GM23338 (cell line): ENCODE results near the gene NSUN7. TPM values are rescaled to one million over a fixed set of nuclear protein-coding genes. Genes with fewer than 3 reads are reported as not detected.

Source experiments
- ATAC-seq: fragments of 200-7000 bp; cut with Tn5 transposase; 3 replicates; pipeline ENCODE4 v1.9.1; 2020
- DNase-seq: peaks from one replicate; pipeline ENCODE4 v3.0.0-alpha.2; 2015; ENCODE audit warnings: low spot score
- H2AFZ ChIP-seq: fragments of 200-600 bp; sonication (generic); 2 replicates; pipeline ENCODE4 v1.8.0; 2016; ENCODE audit warnings: antibody characterized with exemption, mild to moderate bottlenecking, moderate library complexity
- H3F3A ChIP-seq: fragments of 200-600 bp; sonication (generic); replicated peaks from 2 replicates; pipeline ENCODE4 v1.8.0; 2017; ENCODE audit warnings: antibody characterized with exemption, mixed run types, low read depth
- H3K27ac ChIP-seq: fragments of 200-600 bp; sonication (generic); 2 replicates; pipeline ENCODE4 v1.6.1; 2016; ENCODE audit warnings: low read depth
- H3K27me3 ChIP-seq: fragments of 200-600 bp; sonication (generic); 2 replicates; pipeline ENCODE4 v1.8.0; 2016; ENCODE audit warnings: mild to moderate bottlenecking, mixed run types, moderate library complexity; ENCODE audit not compliant: insufficient read depth
- H3K36me3 ChIP-seq: fragments of 200-600 bp; sonication (generic); 2 replicates; pipeline ENCODE4 v1.8.0; 2016; ENCODE audit warnings: mild to moderate bottlenecking; ENCODE audit not compliant: insufficient read depth
- H3K4me1 ChIP-seq: fragments of 200-600 bp; sonication (generic); 2 replicates; pipeline ENCODE4 v1.8.0; 2016; ENCODE audit warnings: mild to moderate bottlenecking, moderate library complexity; ENCODE audit not compliant: insufficient read depth
- H3K4me2 ChIP-seq: fragments of 200-600 bp; sonication (generic); 2 replicates; pipeline ENCODE4 v1.7.1; 2017; ENCODE audit warnings: mixed run types
- H3K4me3 ChIP-seq: fragments of 200-600 bp; sonication (generic); 2 replicates; pipeline ENCODE4 v1.6.1; 2016; ENCODE audit warnings: mixed run types
- H3K79me2 ChIP-seq: fragments of 200-600 bp; sonication (generic); replicated peaks from 2 replicates; pipeline ENCODE4 v1.8.0; 2017; ENCODE audit warnings: mild to moderate bottlenecking; ENCODE audit not compliant: insufficient read depth
- H3K9me2 ChIP-seq: fragments of 200-600 bp; sonication (generic); 2 replicates; pipeline ENCODE4 v1.8.0; 2017; ENCODE audit not compliant: insufficient read depth
- H4K20me1 ChIP-seq: fragments of 200-600 bp; sonication (generic); replicated peaks from 2 replicates; pipeline ENCODE4 v1.8.0; 2017; ENCODE audit warnings: mild to moderate bottlenecking; ENCODE audit not compliant: insufficient read depth
- H3K27ac Mint-ChIP-seq: 2 replicates; pipeline ENCODE4 v1.8.0; 2020; ENCODE audit warnings: inconsistent platforms, mild to moderate bottlenecking, moderate library complexity, mixed read lengths
- H3K27me3 Mint-ChIP-seq: 3 replicates; pipeline ENCODE4 v1.8.0; 2022; ENCODE audit warnings: low read depth, mild to moderate bottlenecking, moderate library complexity, mixed read lengths, inconsistent platforms; ENCODE audit not compliant: insufficient read depth, poor library complexity
- H3K36me3 Mint-ChIP-seq: 3 replicates; pipeline ENCODE4 v1.8.0; 2021; ENCODE audit warnings: low read depth, mild to moderate bottlenecking, inconsistent platforms, moderate library complexity, mixed read lengths
- H3K4me1 Mint-ChIP-seq: 3 replicates; pipeline ENCODE4 v1.8.0; 2020; ENCODE audit warnings: mild to moderate bottlenecking, inconsistent platforms, mixed read lengths
- H3K4me3 Mint-ChIP-seq: 3 replicates; pipeline ENCODE4 v1.8.0; 2021; ENCODE audit warnings: moderate library complexity, mild to moderate bottlenecking, inconsistent platforms, mixed read lengths
- H3K9me3 Mint-ChIP-seq: 3 replicates; pipeline ENCODE4 v1.8.0; 2020; ENCODE audit warnings: moderate library complexity, mild to moderate bottlenecking, inconsistent platforms, mixed read lengths
- CREB1 ChIP-seq: fragments of 250-450 bp; sonication (Bioruptor Pico); IDR thresholded peaks from 2 replicates; pipeline ENCODE4 v1.5.0; 2020; ENCODE audit warnings: low read depth, mild to moderate bottlenecking, moderate library complexity
- EZH2 ChIP-seq: fragments of 200-600 bp; sonication (generic); IDR thresholded peaks from one replicate; pipeline ENCODE4 v1.8.0; 2017; ENCODE audit warnings: antibody characterized with exemption, mild to moderate bottlenecking, low read depth; ENCODE audit not compliant: unreplicated experiment
- NANOG ChIP-seq: IDR thresholded peaks from 2 replicates; pipeline ENCODE4 v1.6.1; 2016; ENCODE audit warnings: antibody characterized with exemption, borderline replicate concordance
- STAT1 ChIP-seq: IDR thresholded peaks from one replicate; pipeline ENCODE4 v1.6.1; 2016; ENCODE audit warnings: antibody characterized with exemption; ENCODE audit not compliant: unreplicated experiment
- ZNF114 ChIP-seq: fragments of 250-450 bp; sonication (Bioruptor Pico); IDR thresholded peaks from 2 replicates; pipeline ENCODE4 v1.5.0; 2020; ENCODE audit warnings: mild to moderate bottlenecking, moderate library complexity
- ZNF331 ChIP-seq: fragments of 250-450 bp; sonication (Bioruptor Pico); IDR thresholded peaks from 2 replicates; pipeline ENCODE4 v1.5.0; 2020; ENCODE audit warnings: low read depth, mild to moderate bottlenecking, moderate library complexity
- polyA plus RNA-seq: library from polyadenylated mRNA; unstranded; fragments of >200 nt; fragmentation: Nextera tagmentation; extraction: Ambion mirVana; gene quantifications from 2 replicates; pipeline ENCODE4 v1.2.1, GENCODE V29; 2016
- total RNA-seq: library from RNA; depleted of rRNA; stranded (reverse); fragments of >200 nt; shearing (Covaris generic); gene quantifications from 2 replicates; pipeline ENCODE4 v1.2.3, GENCODE V29; 2014
- TF ChIP-seq, protein P1 (sequence below): fragments of 250-450 bp; sonication (Bioruptor Pico); IDR thresholded peaks from 2 replicates; pipeline ENCODE4 v1.5.0; 2020; ENCODE audit warnings: mild to moderate bottlenecking, moderate library complexity
- TF ChIP-seq, protein P2 (sequence below): IDR thresholded peaks from one replicate; pipeline ENCODE4 v1.6.1; 2018; ENCODE audit warnings: antibody characterized with exemption; ENCODE audit not compliant: unreplicated experiment

Gene NSUN7
- total and polyA plus RNA-seq, 2 experiments from 2014 or later, result 28.8 to 29.0 TPM

DNA sequence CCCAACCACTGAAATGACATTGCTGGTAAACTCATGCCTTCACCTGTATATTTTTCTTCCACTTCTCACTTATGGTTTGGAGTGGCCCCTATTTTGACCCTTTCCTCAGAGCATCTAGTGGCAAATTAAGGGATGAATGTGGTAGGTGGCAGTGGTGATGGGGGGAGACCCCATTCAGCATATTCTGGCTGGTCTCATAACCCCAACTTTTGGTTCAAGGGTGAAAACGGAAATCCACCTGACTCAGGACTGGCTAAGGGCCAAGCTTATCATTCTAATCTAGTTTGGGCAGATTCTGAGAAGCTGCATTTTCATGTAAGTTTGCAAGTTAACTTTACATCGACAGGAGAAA is 47.0 kb upstream of the NSUN7 start:
- H3K4me2 ChIP-seq, result no peak overlapping the region
- no peaks in the 10 kb centered on the region for H4K20me1 ChIP-seq
- Mint-ChIP-seq H3K4me3 (no peak overlapping the region), H3K9me3 (no peaks in the 10 kb centered on the region), H3K4me1 (peaks cover 20% of the 10 kb centered on the region), H3K27ac (peak overlapping the region; percentile 52), H3K36me3 (no peaks in the 10 kb centered on the region), H3K27me3 (peaks cover 9% of the 10 kb centered on the region)
- no peaks in the 10 kb centered on the region for H3K36me3 ChIP-seq
- peaks cover 12% of the 10 kb centered on the region for H3K4me1 ChIP-seq
- DNase-seq (no peak), ATAC-seq (no peak)
- no peaks in the 10 kb centered on the region for H3F3A ChIP-seq
- no peaks in the 10 kb centered on the region for H3K27me3 ChIP-seq
- no peaks in the 10 kb centered on the region for H3K79me2 ChIP-seq
- H2AFZ ChIP-seq, result peak overlapping the region; percentile 67; the same call in 1 of the 2 replicates
- no peak overlapping the region for H3K4me3 ChIP-seq
- no peaks in the 10 kb centered on the region for H3K9me2 ChIP-seq
- TF ChIP-seq CREB1 (CRISPR knock-in tag) (no peak), ZNF114 (no peak), EZH2 (no peak), STAT1 (no peak), ZNF331 (CRISPR knock-in tag) (no peak), NANOG (no peak)
- TF ChIP-seq, protein P1, sequence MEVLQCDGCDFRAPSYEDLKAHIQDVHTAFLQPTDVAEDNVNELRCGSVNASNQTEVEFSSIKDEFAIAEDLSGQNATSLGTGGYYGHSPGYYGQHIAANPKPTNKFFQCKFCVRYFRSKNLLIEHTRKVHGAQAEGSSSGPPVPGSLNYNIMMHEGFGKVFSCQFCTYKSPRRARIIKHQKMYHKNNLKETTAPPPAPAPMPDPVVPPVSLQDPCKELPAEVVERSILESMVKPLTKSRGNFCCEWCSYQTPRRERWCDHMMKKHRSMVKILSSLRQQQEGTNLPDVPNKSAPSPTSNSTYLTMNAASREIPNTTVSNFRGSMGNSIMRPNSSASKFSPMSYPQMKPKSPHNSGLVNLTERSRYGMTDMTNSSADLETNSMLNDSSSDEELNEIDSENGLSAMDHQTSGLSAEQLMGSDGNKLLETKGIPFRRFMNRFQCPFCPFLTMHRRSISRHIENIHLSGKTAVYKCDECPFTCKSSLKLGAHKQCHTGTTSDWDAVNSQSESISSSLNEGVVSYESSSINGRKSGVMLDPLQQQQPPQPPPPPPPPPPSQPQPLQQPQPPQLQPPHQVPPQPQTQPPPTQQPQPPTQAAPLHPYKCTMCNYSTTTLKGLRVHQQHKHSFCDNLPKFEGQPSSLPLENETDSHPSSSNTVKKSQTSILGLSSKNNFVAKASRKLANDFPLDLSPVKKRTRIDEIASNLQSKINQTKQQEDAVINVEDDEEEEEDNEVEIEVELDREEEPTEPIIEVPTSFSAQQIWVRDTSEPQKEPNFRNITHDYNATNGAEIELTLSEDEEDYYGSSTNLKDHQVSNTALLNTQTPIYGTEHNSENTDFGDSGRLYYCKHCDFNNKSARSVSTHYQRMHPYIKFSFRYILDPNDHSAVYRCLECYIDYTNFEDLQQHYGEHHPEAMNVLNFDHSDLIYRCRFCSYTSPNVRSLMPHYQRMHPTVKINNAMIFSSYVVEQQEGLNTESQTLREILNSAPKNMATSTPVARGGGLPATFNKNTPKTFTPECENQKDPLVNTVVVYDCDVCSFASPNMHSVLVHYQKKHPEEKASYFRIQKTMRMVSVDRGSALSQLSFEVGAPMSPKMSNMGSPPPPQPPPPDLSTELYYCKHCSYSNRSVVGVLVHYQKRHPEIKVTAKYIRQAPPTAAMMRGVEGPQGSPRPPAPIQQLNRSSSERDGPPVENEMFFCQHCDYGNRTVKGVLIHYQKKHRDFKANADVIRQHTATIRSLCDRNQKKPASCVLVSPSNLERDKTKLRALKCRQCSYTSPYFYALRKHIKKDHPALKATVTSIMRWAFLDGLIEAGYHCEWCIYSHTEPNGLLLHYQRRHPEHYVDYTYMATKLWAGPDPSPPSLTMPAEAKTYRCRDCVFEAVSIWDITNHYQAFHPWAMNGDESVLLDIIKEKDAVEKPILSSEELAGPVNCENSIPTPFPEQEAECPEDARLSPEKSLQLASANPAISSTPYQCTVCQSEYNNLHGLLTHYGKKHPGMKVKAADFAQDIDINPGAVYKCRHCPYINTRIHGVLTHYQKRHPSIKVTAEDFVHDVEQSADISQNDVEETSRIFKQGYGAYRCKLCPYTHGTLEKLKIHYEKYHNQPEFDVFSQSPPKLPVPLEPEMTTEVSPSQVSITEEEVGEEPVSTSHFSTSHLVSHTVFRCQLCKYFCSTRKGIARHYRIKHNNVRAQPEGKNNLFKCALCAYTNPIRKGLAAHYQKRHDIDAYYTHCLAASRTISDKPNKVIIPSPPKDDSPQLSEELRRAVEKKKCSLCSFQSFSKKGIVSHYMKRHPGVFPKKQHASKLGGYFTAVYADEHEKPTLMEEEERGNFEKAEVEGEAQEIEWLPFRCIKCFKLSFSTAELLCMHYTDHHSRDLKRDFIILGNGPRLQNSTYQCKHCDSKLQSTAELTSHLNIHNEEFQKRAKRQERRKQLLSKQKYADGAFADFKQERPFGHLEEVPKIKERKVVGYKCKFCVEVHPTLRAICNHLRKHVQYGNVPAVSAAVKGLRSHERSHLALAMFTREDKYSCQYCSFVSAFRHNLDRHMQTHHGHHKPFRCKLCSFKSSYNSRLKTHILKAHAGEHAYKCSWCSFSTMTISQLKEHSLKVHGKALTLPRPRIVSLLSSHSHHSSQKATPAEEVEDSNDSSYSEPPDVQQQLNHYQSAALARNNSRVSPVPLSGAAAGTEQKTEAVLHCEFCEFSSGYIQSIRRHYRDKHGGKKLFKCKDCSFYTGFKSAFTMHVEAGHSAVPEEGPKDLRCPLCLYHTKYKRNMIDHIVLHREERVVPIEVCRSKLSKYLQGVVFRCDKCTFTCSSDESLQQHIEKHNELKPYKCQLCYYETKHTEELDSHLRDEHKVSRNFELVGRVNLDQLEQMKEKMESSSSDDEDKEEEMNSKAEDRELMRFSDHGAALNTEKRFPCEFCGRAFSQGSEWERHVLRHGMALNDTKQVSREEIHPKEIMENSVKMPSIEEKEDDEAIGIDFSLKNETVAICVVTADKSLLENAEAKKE, result no peak
- TF ChIP-seq, protein P2, sequence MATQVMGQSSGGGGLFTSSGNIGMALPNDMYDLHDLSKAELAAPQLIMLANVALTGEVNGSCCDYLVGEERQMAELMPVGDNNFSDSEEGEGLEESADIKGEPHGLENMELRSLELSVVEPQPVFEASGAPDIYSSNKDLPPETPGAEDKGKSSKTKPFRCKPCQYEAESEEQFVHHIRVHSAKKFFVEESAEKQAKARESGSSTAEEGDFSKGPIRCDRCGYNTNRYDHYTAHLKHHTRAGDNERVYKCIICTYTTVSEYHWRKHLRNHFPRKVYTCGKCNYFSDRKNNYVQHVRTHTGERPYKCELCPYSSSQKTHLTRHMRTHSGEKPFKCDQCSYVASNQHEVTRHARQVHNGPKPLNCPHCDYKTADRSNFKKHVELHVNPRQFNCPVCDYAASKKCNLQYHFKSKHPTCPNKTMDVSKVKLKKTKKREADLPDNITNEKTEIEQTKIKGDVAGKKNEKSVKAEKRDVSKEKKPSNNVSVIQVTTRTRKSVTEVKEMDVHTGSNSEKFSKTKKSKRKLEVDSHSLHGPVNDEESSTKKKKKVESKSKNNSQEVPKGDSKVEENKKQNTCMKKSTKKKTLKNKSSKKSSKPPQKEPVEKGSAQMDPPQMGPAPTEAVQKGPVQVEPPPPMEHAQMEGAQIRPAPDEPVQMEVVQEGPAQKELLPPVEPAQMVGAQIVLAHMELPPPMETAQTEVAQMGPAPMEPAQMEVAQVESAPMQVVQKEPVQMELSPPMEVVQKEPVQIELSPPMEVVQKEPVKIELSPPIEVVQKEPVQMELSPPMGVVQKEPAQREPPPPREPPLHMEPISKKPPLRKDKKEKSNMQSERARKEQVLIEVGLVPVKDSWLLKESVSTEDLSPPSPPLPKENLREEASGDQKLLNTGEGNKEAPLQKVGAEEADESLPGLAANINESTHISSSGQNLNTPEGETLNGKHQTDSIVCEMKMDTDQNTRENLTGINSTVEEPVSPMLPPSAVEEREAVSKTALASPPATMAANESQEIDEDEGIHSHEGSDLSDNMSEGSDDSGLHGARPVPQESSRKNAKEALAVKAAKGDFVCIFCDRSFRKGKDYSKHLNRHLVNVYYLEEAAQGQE, result no peak
- H3K27ac ChIP-seq, result no peak overlapping the region; the same call in 1 of the 2 replicates
